SKM-1 treated with dmso at 0.1 percent for 144 hours (cell line): Measurements from ENCODE around the gene FBLN7.
"Not testable (repeated sequence)": the region's sequence is repeated elsewhere in the genome, so short reads cannot be mapped to it uniquely, and the experiment has no call there.

Experiments used
- DNase-seq: peaks from one replicate; lab custom pipeline; 2025; ENCODE audit not compliant: unreplicated experiment; lab: John Stamatoyannopoulos, UW

Gene FBLN7

GRCh38 chr2:112138159-112139032 is at the start of gene FBLN7:
Gene FBLN7 (plus strand): TSS chr2:112138385. CDS start chr2:112138656, 271 bp downstream.
- no peak for DNase-seq

GRCh38 chr2:112089375-112089774 is 48.8 kb upstream of the FBLN7 start:
- no peak for DNase-seq

- DNase-seq, result no peak
These were observed 45.7 kb upstream of the FBLN7 start for GRCh38 chr2:112092286-112093041.

GRCh38 chr2:112093216-112093615 is 45.0 kb upstream of the FBLN7 start:
- DNase-seq, result no peak

- DNase-seq, result no peak
These were observed 42.5 kb upstream of the FBLN7 start for GRCh38 chr2:112095681-112096080.

GRCh38 chr2:112096098-112096497 is 42.1 kb upstream of the FBLN7 start:
- DNase-seq, result no peak

- DNase-seq, result no peak
These were observed 29.9 kb upstream of the FBLN7 start for GRCh38 chr2:112108178-112108832.

GRCh38 chr2:112109278-112109677 is 28.9 kb upstream of the FBLN7 start:
- DNase-seq, result no peak

- DNase-seq, result no peak
These were observed 27.2 kb upstream of the FBLN7 start for GRCh38 chr2:112110966-112111365.

GRCh38 chr2:112113354-112113753 is 24.8 kb upstream of the FBLN7 start:
- not testable (repeated sequence) for DNase-seq

- DNase-seq, result no peak
These were observed 20.0 kb upstream of the FBLN7 start for GRCh38 chr2:112118148-112118547.

GRCh38 chr2:112121682-112122254 is 16.4 kb upstream of the FBLN7 start:
- peak; percentile 52 for DNase-seq

GRCh38 chr2:112129060-112129459 is 9.1 kb upstream of the FBLN7 start:
- DNase-seq, result no peak

GRCh38 chr2:112133344-112133743 is 4.8 kb upstream of the FBLN7 start:
- DNase-seq, result no peak

GRCh38 chr2:112134120-112134519 is 4.1 kb upstream of the FBLN7 start:
- no peak for DNase-seq

- no peak for DNase-seq
These were observed 2.1 kb upstream of the FBLN7 start for GRCh38 chr2:112136096-112136495.

GRCh38 chr2:112137516-112138158 is 548 bp upstream of the FBLN7 start:
- no peak for DNase-seq

- DNase-seq, result not testable (repeated sequence)
These were observed 939 bp downstream of the FBLN7 start for GRCh38 chr2:112139033-112139614.

- DNase-seq, result not testable (repeated sequence)
These were observed 1.5 kb downstream of the FBLN7 start for GRCh38 chr2:112139661-112140204.

GRCh38 chr2:112140205-112140802 is 2.1 kb downstream of the FBLN7 start:
- no peak for DNase-seq
